HG02623 (cell line): ENCODE measurements around the gene RUBCNL.

Source experiments
- ATAC-seq: cut with Tn5 transposase; IDR thresholded peaks from one replicate; pipeline ENCODE4 v1.9.1; 2021; ENCODE audit warnings: moderate library complexity; ENCODE audit not compliant: unreplicated experiment

Gene RUBCNL

DNA sequence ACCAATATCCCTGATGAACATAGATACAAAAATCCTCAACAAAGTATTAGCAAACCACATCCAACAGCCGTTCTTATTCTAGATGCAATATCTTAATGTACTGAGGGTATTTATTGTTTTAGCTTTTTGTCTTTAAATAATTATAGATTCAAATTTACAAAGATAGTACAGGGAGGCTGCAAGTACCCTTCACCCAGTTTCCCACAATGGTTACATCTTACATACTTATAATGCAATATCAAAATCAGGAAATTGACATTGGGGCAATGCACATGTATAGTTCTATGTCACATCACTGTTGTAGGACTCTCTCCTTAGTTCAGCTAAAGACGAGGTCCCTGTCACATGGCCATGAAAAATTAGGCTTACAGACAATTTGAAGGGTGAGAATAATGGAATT is 75.8 kb downstream of the RUBCNL start:
- ATAC-seq: no peak

DNA sequence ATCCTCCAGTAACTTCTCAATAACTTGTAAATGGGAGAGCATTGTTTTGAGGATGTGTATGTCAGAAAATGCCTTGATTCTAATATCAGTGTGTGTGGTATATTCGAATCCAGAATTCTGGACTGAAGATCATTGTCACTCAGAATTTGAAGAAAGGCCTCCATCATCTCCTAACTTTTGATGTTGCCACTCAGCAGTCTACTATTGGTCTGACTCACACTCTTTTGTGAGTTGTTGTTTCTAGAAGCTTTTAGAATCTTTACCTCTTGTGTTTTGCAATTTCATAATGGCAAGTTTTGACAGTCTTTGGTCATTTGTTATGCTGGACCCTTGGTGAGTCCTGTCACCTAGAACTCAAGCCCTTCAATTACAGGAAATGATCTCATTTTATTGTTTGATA is 77.0 kb downstream of the RUBCNL start:
- no peak for ATAC-seq

DNA sequence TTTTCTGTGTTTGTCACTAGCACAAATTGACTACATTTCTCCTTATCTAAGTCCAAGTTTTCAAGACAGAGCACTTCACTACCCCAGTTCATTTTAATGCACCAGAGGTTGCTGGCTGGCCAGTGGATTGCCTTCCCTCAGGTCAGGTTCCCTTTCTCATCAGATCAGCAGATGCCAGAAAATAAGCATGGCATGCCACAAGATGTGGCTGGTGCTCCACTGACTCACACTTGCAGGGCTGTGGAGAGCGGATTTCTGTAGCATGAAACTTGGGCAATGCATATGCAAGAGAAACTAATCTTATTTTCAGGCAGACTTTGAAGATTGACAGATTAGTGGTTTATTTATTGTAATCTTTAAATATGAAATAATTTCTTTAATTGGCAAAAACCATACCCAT is 79.5 kb downstream of the RUBCNL start:
- no peak for ATAC-seq

DNA sequence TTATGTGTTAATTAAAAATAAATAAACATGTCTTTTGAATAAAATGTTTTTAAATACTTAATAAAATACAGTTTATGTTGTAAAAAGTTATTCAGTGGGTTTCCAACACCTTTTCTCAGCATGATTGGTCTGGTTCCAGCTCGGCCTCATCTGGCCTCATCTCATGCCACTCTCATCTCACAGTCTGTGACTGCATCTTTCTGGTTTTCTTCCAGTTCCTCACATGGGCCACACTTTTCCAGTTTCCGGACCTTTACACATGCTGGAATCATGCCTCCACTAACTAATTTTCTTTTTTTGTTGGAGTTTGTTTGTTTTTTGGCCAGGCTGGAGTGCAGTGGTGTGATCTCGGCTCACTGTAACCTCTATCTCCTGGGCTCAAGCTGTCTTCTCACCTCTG is 82.5 kb downstream of the RUBCNL start:
- ATAC-seq: no peak

DNA sequence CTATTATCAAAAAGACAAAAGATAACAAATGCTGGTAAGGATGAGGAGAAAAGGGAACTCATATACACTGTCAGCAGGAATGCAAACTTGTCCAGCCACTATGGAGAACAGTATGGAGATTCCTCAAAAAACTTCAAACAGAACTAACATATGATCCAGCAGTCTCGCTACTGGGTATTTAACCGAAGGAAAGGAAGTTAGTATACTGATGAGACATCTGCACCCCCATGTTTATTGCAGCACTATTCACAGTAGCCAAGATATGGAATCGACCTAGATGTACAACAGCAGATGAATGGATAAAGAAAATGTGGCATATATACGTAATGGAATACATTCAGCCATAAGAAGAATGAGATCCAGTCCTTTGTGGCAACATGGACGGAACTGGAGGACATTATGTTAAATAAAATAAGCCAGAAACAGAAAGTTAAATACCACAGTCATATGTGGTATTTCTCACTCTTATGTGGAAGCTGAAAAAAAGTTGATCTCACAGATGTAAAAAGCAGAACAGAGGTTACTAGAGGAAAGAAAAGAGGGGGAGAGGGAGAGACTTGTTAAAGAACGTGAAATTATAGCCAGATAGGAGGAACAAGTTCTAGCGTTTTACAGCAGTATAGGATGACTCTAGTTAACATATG is 83.2 kb downstream of the RUBCNL start:
- ATAC-seq: no peak

DNA sequence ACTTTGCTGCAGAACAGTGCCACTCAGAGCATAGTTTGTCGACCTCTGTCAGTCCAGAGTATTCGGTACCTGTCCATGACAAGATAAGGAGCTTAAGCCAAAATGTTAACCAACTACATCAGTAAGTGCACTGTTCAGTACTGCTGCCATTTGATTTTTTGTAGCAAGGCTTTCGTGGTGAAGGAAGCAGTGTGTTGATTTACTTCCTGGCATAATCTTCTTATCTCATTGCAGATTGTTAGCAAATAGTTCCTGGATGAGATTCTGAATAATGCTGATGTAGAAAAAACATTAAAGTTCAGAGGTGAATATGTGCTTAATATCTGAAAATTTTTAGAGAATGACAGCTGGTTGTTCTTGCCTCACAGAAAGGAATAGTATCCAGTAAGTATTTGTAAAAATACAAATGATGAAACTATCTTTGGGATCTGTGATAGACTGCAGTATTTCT is 89.7 kb downstream of the RUBCNL start:
- ATAC-seq: no peak

DNA sequence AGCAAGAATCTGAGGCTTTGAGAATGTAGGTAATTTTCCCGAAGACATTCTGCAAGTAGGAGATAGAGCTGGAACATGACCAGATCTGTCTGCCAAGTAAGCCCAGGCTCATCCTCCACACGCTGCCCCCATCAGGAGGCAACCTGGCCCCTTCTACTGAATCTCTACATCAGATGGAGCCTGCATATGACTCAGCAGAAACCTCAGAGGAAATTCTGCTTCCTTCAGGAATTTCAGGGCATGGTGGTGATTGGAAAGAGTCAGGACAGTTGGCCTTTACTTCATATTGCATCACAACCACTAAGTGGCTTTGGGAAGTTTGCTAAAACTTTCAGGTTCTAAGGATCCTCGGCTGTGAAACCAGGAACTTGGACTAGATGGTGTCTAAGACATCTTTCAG is 90.1 kb downstream of the RUBCNL start:
- no peak for ATAC-seq

DNA sequence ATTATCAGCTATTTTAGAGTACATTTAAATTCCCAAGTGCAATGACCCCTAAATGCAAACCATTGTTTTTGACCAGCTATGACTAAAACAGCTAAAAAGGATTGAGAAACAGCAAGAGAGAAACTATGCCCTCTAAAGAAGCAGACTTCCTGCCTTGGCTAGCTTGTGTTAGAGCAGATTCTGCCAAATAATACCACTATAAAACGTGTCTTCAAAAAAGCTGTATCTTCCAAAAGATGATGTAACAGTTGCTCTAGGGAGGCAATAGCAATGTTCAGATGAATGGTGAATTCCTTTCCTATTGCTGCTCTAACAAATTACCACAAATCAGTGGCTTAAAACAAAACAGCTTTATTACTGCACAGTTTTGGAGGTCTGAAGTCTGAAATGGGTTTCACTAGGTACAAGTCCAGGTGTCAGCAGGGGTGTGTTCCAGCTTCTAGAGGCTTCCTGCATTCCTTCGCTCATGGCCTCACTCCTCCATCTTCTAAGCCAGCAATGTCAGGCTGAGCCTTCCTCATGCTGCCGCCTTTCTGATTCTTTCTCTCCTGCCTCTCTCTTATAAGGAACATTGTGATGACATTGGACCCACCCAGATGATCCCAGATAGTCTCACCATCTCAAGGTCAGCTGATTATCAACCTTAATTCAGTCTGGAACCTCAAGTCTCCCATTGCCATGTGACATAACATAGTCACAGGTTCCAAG is 90.8 kb downstream of the RUBCNL start:
- ATAC-seq: no peak

DNA sequence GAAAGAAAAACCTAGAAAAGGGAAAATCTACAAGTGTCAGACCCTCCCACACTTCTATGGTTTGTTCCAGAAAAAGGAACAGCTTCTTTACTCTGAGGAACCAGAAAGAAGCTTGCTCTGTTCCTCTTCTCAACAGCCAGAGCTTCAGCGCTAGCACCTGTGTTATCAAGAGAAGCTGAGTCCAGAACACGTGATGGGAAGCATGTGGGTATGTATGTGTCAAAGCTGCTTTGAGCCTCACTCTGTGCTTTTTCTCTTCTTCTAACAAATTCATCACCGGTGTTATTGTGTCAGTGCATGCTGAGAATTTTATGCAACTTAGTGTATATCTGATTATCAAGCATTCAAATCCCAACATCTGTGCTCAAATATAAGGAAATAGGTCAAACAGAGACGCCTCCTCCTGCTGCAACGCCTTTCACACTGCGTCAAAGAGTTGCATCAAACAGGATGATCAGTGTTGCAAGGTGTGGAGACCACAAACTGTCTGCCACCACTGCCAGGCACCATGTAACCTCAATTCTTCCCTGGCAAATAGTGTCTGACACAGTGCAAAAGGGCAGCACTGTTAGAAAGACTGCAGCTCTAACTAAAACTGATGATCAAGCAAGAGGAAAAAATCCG is 91.4 kb downstream of the RUBCNL start:
- peak; percentile 63 for ATAC-seq

DNA sequence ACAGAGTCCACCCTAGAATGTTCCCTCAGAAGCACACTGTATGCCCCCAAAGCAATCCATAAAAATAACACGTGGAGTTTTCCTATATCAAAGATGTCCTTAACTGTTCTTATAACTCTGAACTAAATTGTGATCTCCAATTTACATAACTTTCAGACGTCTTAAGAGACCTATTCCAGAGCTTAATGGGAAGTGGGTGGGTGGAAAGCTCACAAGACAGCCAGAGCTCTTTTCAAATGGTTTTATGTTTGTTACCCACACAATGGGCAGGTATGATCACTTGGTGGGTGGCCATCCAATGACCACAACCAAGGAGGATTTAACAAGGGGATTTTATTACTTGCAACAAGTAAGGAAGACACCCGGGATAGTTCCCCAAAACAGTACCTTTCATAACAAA is 93.6 kb downstream of the RUBCNL start:
- no peak for ATAC-seq
